NCI-H345 treated with DMSO at 0.1 percent for 48 hours (cell line): ENCODE results near the gene TNS3.

Experiments
- DNase-seq: peaks from one replicate; lab custom pipeline; 2025; ENCODE audit not compliant: unreplicated experiment; lab: John Stamatoyannopoulos, UW

Gene TNS3

GRCh38 chr7:47376991-47377616 is 204.8 kb downstream of the TNS3 start:
- no peak for DNase-seq

GRCh38 chr7:47375121-47375938 is 206.6 kb downstream of the TNS3 start:
- no peak for DNase-seq

DNA sequence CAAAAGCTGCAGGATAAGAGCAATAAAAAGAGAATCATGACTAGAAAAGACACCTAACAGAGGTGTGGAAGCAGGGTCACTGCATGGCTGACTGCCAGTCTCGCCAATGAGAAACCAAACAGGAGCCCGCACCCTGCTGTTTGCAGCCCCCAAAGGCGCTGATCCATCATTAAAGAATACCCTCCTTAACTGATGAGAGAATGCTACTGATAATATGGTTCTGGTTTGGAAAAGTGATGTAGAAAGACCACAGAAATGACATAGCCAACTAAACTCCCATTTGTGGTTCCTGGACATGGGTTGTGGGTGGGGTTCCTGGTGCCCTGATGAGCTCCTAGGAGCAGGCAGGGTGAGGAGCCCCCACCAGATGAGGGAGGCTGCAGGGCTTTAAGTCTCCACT is 207.4 kb downstream of the TNS3 start:
- DNase-seq, result no peak

GRCh38 chr7:47373871-47374451 is 207.9 kb downstream of the TNS3 start:
- peak; percentile 31 for DNase-seq

DNA sequence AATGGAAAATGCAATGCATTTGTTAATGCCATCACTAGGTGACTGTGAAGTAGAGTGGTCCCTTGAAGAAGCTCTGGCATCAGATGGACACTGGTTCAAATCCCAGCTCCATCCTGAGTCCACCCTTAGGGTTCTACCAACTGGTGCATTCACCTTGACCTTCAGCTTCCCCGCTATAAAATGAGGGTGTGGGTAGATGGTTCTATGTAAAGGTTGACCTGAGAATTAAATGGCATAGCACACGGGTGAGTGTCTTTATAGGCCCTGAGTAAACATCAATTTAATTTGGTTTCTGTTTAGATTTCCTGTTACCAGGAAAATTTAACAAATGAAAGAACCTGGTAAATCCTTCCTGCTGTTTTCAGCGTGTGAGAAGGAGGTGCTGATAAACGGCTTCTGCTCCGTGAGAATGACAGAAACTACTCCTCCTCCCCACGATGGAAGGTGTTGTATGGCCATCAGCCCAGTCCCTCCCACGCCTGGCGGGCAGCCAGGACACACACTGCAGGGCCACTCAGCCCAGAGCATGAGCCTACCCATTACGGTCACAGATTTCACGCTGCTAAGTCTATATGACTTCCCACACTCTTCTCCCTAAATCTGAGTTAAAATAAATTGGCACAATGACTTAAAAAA is 210.1 kb downstream of the TNS3 start:
- DNase-seq, result peak; percentile 78

GRCh38 chr7:47371317-47371716 is 210.6 kb downstream of the TNS3 start:
- no peak for DNase-seq

- DNase-seq, result no peak
Measured at GRCh38 chr7:47370461-47371042, 211.4 kb downstream of the TNS3 start.

DNA sequence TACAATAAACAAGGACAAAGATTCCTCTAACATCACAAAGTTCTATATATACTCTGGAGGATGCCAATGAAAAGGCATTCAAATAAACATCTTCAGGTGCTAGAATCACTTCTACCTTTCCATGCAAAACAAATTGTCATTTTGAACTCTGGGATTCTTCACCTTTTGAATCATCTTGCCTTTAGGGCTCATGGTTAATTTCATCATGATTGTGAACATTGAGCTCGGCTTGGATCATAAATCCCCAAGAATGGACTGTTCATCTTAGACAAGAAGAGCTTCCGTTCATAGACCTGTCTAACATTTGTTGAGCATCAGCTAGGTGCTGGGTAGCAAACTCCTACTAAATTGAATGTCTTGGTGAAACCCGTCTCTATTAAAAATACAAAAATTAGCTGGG is 212.2 kb downstream of the TNS3 start:
- DNase-seq, result no peak

- no peak for DNase-seq
Measured at GRCh38 chr7:47368190-47368812, 213.6 kb downstream of the TNS3 start.

- DNase-seq, result no peak
Measured at GRCh38 chr7:47367369-47367768, 214.5 kb downstream of the TNS3 start.

DNA sequence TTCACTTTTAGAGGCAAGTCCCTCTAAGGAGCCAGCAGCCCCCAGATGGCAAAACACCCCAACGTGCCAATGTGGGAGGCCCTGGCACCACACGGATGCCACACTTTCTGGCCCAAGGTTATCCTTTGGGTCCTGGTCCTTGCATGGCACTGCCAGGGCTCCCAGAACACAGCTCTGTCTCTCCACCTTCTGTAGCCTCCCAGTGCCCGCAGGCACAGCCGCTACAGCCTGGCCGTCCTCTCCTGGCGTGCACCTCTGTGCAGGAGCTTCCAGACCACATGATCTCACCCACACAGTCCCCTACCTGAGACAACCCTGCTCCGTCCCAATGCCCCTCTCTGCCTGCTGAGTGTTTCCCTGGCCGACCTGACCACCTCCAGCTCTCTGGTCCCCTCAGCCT is 215.0 kb downstream of the TNS3 start:
- no peak for DNase-seq

GRCh38 chr7:47366211-47366610 is 215.7 kb downstream of the TNS3 start:
- DNase-seq, result peak; percentile 13

- DNase-seq, result no peak
Measured at GRCh38 chr7:47362984-47363383, 218.9 kb downstream of the TNS3 start.

DNA sequence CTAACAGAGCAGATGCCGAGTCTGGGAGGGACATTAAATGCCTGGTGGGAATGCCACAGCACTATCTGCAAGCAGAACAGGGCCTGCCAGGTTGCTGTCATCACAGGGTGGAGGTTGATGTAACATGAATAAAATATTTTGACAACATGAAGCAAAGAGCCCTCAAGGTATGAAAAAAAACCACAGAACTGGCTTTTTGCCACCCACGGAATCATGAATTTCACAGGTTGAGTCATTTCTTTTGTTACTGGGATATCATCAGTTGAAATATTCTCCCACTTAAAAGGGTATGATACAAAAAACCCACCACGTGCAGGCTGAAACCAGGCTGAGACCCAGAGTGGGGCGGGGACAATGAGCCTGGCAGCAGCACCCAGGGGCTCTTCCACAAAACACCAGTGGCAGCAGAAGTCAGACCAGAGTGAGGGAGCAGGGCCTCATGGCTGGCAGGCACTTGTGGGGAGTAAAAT is 220.1 kb downstream of the TNS3 start:
- no peak for DNase-seq

GRCh38 chr7:47361236-47361635 is 220.7 kb downstream of the TNS3 start:
- DNase-seq, result no peak

DNA sequence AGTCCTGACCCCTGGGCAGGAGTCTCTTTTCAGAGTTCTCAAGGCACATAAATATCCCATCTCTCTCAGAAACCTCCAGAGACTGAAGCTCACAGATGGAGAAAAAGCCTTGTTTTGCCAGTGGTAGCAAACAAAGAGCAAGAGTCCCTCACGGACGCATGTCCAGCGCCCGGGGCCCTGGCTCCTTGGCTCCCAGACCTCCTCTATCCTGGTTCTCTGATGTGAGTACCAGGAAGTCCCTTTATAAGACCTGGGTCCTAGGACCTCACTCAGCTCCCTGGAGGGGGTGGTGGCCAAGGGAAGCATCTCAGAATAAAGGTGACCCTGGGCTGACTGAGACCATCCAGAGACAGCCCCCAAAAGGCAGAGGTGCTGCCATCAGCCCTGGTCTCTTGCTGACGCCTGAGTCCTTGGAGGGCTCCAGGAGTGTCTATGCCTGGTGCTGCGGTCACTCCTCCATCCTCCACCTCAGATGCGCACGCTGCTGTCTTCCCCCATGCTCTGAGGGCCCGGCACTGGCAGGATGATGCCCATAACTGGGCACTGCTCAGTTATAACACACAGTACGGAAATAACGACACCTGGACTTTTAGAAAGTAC is 221.5 kb downstream of the TNS3 start:
- no peak for DNase-seq

GRCh38 chr7:47358944-47359588 is 222.8 kb downstream of the TNS3 start:
- no peak for DNase-seq

DNA sequence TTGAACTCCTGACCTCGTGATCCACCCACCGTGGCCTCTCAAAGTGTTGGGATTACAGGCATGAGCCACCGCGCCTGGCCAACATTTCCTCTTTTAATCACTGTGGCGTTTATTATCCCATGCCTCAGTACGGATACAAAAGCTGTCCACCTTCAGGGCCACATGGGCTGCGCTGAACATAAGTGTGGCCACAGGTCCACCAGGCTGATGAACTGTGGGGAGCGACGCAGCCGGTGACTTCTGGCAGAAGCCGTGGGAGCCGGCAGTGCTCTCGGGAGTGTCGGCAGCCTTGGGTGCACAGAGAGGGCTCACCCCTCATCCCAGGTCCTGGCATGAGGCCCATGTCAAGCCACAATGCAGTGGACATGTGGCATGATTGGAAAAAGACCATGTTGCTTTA is 223.6 kb downstream of the TNS3 start:
- no peak for DNase-seq

DNA sequence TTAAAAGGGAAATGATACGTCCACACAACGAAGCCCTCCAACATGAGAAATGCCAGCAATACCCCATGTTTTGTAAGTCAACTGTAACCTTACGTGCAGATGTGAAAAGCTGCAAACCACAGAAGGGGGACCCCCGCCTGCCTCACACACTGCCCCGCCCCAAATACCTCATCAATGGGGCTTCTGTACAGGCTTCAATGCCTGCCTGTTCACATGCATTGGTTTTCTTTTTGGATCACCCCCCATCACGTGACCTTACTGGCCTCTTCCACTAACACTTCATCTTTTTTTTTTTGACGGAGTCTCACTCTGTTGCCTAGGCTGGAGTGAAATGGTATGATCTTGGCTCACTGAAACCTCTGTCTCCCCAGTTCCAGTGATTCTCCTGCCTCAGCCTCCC is 224.0 kb downstream of the TNS3 start:
- no peak for DNase-seq

GRCh38 chr7:47357361-47357760 is 224.6 kb downstream of the TNS3 start:
- DNase-seq, result no peak
